H1 (cell line): Measurements from ENCODE around the gene NHSL2. TPM values are rescaled to one million over a fixed set of nuclear protein-coding genes. Genes with fewer than 3 reads are reported as not detected.
A peak's percentile ranks its signal among the peaks of the same experiment; 100 is the strongest.

Source experiments
- CREB1 ChIP-seq: IDR thresholded peaks from 2 replicates; pipeline ENCODE4 v1.6.1; 2012; ENCODE audit warnings: inconsistent platforms
- EGR1 ChIP-seq: IDR thresholded peaks from 2 replicates; pipeline ENCODE4 v1.6.1; 2011; ENCODE audit warnings: low read depth, low read length, borderline replicate concordance
- POLR2AphosphoS5 ChIP-seq: IDR thresholded peaks from 2 replicates; pipeline ENCODE4 v1.6.1; 2011; ENCODE audit warnings: low read depth, low read length
- SP4 ChIP-seq: IDR thresholded peaks from 2 replicates; pipeline ENCODE4 v1.6.1; 2012; ENCODE audit warnings: low read length, inconsistent platforms
- TAF7 ChIP-seq: optimal IDR thresholded peaks from 2 replicates; pipeline ENCODE3; 2011; ENCODE audit warnings: low read depth, mild to moderate bottlenecking, inconsistent platforms, low read length, moderate library complexity, borderline replicate concordance
- polyA plus RNA-seq, 7 experiments: library from polyadenylated mRNA; depleted of rRNA in 3 of 7; stranded (reverse) in 5 of 7; unstranded in 2 of 7; fragments of >200 nt in 5 of 7; fragments of 200-250 nt in 2 of 7; gene quantifications; 1 replicate in 5 of 7; 2 replicates in 1 of 7; 4 replicates in 1 of 7; pipeline versions ENCODE4 v1.2.1 to v1.2.3, GENCODE V29; 2011 to 2013; ENCODE audit warnings: missing spikeins in 2 of 7, mixed read lengths in 2 of 7
- total RNA-seq: library from RNA; stranded (reverse); fragmentation: NEBNext Ultra II Directional; extraction: Animal tissue kit (Norgen Biotek cat#: 25700); gene quantifications from 2 replicates; pipeline ENCODE4 v1.2.1, GENCODE V29; 2021
- TF ChIP-seq, protein P1 (sequence below): fragments of 300-600 bp; sonication (generic); IDR thresholded peaks from 2 replicates; pipeline ENCODE4 v1.7.1; 2012; ENCODE audit warnings: low read length, moderate library complexity, mild to moderate bottlenecking, inconsistent platforms; ENCODE audit not compliant: insufficient replicate concordance

NHSL2 gene
- total and polyA plus RNA-seq, 2 of the 8 experiments (the other 6 are each of a cell fraction or from before 2014, with no cell fraction given), result 3.7 to 7.2 TPM

GRCh38 chrX:72181178-72182125 is 270.8 kb downstream of the NHSL2 start, which contains the start of gene PIN4 (continued):
- TF ChIP-seq, protein P1, sequence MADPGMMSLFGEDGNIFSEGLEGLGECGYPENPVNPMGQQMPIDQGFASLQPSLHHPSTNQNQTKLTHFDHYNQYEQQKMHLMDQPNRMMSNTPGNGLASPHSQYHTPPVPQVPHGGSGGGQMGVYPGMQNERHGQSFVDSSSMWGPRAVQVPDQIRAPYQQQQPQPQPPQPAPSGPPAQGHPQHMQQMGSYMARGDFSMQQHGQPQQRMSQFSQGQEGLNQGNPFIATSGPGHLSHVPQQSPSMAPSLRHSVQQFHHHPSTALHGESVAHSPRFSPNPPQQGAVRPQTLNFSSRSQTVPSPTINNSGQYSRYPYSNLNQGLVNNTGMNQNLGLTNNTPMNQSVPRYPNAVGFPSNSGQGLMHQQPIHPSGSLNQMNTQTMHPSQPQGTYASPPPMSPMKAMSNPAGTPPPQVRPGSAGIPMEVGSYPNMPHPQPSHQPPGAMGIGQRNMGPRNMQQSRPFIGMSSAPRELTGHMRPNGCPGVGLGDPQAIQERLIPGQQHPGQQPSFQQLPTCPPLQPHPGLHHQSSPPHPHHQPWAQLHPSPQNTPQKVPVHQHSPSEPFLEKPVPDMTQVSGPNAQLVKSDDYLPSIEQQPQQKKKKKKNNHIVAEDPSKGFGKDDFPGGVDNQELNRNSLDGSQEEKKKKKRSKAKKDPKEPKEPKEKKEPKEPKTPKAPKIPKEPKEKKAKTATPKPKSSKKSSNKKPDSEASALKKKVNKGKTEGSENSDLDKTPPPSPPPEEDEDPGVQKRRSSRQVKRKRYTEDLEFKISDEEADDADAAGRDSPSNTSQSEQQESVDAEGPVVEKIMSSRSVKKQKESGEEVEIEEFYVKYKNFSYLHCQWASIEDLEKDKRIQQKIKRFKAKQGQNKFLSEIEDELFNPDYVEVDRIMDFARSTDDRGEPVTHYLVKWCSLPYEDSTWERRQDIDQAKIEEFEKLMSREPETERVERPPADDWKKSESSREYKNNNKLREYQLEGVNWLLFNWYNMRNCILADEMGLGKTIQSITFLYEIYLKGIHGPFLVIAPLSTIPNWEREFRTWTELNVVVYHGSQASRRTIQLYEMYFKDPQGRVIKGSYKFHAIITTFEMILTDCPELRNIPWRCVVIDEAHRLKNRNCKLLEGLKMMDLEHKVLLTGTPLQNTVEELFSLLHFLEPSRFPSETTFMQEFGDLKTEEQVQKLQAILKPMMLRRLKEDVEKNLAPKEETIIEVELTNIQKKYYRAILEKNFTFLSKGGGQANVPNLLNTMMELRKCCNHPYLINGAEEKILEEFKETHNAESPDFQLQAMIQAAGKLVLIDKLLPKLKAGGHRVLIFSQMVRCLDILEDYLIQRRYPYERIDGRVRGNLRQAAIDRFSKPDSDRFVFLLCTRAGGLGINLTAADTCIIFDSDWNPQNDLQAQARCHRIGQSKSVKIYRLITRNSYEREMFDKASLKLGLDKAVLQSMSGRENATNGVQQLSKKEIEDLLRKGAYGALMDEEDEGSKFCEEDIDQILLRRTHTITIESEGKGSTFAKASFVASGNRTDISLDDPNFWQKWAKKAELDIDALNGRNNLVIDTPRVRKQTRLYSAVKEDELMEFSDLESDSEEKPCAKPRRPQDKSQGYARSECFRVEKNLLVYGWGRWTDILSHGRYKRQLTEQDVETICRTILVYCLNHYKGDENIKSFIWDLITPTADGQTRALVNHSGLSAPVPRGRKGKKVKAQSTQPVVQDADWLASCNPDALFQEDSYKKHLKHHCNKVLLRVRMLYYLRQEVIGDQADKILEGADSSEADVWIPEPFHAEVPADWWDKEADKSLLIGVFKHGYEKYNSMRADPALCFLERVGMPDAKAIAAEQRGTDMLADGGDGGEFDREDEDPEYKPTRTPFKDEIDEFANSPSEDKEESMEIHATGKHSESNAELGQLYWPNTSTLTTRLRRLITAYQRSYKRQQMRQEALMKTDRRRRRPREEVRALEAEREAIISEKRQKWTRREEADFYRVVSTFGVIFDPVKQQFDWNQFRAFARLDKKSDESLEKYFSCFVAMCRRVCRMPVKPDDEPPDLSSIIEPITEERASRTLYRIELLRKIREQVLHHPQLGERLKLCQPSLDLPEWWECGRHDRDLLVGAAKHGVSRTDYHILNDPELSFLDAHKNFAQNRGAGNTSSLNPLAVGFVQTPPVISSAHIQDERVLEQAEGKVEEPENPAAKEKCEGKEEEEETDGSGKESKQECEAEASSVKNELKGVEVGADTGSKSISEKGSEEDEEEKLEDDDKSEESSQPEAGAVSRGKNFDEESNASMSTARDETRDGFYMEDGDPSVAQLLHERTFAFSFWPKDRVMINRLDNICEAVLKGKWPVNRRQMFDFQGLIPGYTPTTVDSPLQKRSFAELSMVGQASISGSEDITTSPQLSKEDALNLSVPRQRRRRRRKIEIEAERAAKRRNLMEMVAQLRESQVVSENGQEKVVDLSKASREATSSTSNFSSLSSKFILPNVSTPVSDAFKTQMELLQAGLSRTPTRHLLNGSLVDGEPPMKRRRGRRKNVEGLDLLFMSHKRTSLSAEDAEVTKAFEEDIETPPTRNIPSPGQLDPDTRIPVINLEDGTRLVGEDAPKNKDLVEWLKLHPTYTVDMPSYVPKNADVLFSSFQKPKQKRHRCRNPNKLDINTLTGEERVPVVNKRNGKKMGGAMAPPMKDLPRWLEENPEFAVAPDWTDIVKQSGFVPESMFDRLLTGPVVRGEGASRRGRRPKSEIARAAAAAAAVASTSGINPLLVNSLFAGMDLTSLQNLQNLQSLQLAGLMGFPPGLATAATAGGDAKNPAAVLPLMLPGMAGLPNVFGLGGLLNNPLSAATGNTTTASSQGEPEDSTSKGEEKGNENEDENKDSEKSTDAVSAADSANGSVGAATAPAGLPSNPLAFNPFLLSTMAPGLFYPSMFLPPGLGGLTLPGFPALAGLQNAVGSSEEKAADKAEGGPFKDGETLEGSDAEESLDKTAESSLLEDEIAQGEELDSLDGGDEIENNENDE, result no peak
- TF ChIP-seq TAF7, result no peak
- TF ChIP-seq SP4, result peak; percentile 98
- TF ChIP-seq CREB1, result no peak
- 0 out of 2 replicates have a peak, but pooled peaks have one; percentile 7 for TF ChIP-seq EGR1
- TF ChIP-seq POLR2AphosphoS5, result peak; percentile 82
